Jurkat, Clone E6-1 (cell line): ENCODE measurements around the gene RTN4R.
"Not testable (repeated sequence)": the region's sequence is repeated elsewhere in the genome, so short reads cannot be mapped to it uniquely, and the experiment has no call there.

ENCODE experiments used
- DNase-seq: peaks from one replicate; pipeline ENCODE4 v3.0.0-alpha.2; 2011; ENCODE audit warnings: low read depth, low spot score
- H3K4me3 ChIP-seq: 2 replicates; pipeline ENCODE4 v1.5.1; 2011; ENCODE audit warnings: mild to moderate bottlenecking, low read length, control low read depth, moderate library complexity

The RTN4R gene

DNA sequence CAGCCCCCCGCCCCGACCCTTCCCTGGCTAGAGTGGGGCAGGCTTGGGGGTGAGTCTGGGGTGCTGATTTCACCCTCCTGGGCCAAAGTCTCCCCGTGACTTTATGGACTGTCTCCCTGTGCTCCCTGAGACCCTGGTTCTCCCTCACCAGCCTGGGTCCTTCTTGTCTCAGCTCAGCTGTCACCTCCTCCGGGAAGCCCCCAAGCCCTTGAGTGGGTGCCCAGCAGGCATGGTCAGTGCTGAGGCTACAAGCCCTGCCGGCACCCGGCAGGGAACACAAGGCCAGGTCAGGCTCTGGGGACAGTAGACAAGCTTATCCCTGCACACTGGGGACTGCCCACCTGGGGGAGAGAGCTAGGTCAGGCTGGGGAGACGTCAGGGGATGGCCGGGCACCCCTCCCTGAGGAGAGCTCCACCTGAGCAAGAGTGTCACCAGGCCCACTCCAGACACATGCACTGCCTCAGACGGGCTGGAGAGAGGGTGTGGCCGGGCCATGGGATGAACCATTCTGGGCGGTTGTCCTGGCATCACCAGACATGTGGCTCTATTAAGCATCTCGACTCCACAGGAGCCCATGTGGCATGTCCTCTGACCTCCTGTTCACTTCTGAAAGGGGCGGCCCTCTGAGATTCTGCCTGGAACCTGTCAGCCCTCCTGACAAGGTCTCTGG, 22.6 kb upstream of the RTN4R start:
- H3K4me3 ChIP-seq: no peak overlapping the region
- DNase-seq: no peak

DNA sequence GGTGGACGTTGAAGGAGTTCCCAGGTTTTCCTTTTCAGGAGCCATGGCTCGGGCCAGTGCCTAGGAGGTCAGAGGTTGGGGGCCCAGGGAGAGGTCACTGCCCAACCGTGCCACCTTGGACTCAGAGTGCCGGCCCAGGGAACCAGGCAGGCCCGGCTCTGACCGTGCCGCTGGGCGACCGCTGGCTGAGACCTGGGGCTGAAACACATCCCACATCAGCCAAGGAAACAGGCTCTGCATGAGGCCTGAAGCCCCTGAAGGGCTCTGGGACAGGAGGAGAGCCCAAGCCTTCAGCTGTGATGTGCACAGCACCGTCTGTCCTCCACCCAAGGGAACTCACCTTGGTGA, 21.9 kb upstream of the RTN4R start:
- no peak overlapping the region for H3K4me3 ChIP-seq
- DNase-seq: no peak

DNA sequence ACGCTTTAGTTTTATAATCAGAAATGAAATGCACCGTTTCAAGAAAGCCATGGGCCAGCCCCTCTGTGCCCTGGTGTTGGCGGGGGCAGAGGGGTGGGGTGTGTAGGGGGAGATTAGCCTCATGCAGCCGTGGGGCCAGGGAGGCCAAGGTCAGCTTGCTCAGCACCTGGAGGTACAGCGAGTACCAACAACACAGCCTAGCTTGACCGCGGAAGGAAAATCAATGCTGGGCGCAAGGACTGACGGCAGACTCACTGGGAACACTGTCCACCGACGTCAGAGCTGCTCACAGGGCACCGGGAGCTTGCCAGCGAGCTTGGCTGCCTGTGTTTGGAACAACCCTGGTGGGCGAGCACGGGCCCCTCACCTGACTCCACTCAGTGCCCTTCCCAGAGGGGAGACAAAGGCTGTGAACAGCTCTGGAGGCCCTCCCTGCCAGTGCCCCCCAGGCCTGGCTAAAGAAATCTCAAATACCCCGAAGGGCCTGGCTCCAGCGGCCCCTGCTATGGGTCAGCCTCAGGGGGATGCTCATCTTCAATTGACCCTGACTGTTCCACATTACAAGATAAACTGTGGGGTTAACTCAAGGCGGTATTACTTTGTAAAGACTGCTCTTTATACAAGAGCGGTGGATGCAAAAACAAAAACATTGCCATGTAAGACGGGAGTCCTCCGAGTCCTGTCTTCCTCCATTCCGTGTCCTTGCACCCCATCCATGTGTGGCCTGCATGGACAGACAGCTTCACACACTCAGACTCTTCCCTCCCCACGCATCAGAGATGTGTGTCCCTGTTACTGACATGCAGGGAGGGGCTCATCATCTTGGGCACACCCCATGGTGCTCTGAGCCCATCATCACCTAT, 21.3 kb upstream of the RTN4R start:
- H3K4me3 ChIP-seq, DNase-seq: not testable (repeated sequence)

DNA sequence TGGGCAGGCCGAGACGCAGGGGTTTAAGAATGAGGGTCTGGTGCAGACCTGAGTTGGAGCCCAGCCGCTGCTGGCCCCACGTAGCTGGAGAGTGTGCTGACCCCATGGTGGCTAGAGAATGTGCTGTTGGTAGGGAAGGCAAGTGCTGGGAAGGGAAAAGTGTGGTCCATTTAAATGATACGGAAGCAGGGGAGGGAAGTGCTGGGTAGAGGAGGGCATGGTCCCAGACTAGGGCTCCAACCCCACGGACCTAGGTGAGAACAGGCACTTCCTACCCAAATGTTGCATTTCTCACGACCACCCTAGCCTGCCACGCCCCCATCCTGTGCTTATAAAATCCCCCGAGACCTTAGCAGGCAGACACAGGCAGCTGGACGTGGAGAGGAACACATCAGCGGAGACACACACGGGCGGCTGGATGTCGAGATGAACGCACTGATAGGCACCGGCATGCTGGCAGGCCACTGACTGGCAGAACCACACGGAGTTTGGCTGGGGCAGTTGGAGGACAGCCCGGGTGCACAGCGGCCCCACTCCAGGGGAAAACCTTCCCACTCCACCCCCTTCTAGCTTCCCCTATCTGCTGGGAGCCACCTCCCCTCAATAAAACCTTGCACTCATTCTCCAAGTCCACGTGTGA, 18.8 kb upstream of the RTN4R start:
- not testable (repeated sequence) for H3K4me3 ChIP-seq, DNase-seq

DNA sequence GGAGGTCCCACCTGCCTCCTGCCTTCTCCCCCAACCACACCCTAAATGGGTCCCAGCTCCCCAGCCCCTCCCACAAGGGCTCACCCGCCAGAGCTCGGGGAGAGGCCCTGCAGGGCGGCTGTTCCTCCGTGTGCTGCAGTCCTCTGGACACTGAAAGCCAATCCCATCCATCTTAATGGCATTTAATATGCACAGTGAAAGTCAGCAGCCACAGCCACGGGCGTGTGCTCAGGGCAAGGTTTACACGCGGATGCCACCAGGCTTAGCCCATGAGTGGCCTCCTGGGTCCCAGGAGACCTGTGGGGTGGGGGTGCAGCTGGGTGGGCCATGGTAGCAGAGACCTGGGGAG, 18.2 kb upstream of the RTN4R start:
- not testable (repeated sequence) for DNase-seq

DNA sequence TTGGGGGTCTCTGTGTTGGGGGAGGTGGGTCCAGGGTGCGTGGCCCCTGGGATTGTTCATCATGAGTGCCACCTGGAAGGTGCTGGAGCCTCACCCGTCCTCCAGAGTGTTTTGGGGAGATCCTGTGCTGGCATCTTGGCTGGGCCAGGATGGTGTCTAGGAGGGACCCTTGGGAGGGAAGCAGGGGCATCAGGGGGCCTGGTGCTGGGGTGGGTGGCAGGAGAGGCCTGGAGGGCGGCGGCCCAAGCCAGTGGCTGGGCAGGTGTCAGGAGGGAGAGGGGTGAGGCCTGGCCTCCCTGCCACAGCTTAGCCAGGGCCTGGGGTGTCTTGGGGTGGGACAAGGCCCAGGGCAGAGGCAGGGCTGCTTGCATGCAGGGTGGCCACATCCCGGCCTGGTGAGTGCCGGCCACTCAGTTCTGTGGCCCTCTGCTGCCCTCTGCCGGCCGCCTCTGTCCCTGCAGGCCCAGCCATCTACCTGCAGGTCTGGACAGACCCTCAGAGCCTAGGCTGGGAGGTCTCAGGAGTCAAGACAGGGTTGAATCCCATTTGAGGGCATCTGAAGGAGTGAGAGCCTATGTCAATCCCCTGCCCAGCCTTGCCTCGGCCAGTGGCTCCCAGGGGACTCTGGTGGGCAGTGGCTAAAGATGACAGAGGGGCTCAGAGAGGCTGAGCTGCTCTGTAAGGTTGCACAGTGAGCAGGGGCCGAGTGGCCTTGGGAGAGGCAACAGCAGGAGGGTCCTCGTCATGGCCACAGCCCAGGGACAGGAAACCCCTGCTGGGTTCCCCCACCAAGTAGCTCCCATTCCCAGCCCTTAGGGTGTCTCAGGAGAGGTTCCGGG, 17.6 kb upstream of the RTN4R start:
- H3K4me3 ChIP-seq, DNase-seq: not testable (repeated sequence)

More for the DNA sequence above, 18.2 kb upstream of the RTN4R start:
- not testable (repeated sequence) for H3K4me3 ChIP-seq

DNA sequence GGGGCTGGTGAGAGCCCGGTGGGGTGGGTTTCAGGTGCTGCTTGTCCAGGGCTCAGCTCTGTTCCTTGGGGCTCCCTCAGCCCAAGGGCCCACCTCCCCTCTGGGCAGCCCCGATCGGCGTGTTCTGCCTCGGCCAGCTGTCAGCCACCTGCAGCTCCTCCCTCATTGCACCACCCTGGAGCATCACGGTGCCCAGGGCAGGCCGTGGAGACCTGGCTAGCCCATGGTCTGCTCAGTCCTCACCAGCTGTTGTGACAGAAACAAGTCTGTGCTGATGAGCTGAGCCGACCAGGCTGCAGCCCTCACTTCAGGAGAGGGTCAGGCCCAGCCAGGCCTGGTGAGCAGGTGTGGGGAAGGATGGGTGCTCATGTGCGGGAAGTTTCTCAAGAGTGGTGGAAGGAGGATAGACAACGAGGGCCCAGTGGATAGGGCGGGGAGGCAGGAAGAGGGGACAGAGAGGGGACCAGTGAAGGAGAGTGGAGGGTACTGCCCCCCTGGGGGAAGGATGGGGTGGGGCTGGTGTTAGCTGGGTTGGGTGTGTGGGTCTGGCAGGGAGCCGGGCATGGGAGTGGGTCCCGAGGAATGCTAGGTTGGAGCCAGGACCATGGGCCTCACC, 16.5 kb upstream of the RTN4R start:
- no peak overlapping the region for H3K4me3 ChIP-seq

DNA sequence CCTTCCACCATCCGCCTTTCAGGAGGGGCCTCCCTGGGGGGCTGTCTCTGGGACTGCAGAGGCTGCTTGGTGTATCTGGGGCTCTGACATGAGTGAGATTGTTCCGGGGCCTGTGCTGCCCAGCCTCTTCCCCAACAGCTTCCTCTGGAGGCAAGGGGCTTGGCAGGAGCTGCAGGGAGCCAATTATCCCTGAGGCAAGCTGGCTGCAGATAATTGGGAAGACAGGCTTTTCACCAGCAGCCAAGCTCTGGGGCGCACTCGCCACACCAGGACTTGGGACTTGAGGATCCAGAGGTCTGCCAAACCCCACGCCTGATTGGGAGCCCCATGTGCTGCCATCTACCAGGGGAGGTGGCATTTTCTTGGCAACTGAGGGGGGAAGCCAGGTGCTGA, 15.6 kb upstream of the RTN4R start:
- DNase-seq: no peak
- H3K4me3 ChIP-seq: no peak overlapping the region

More for the DNA sequence above, 16.5 kb upstream of the RTN4R start:
- no peak for DNase-seq

DNA sequence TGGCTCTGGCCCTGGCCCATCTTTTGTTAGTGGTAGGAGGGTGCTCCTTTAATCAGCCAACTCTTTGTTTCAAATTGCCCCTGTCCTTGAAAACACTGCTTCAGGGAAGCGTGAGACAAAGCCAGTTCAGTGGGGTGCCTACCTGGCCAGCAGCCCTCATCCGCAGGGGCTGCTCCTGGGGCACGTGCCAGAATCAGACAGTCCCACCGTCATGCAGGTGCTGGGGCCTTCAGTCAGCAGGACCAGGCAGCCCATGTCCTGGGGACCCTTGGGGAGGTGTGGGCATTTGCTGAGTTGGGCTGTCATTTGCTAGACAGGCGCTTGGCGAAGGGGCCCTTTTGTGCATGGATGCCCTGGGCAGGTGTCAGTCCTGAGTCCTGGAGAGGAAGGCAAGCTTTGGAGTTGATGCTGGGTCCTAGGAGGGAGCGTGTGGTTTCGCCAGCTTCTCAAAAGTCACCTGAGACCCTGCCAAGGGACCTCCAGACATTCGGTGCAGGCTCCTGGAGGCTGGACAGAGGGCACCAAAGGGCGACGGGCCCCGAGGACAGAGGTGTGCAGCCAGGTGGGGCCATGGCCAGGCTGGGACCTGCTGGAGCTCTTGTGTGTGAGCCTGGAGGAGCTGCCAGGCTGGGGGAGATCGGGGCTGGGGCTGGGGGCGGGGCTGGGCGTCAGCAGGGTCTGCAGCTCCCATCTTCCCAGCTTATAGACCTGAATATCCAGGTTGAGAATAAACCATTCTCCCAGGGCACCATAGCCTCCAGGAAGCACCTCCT, 15.0 kb upstream of the RTN4R start:
- no peak overlapping the region for H3K4me3 ChIP-seq
- DNase-seq: no peak

DNA sequence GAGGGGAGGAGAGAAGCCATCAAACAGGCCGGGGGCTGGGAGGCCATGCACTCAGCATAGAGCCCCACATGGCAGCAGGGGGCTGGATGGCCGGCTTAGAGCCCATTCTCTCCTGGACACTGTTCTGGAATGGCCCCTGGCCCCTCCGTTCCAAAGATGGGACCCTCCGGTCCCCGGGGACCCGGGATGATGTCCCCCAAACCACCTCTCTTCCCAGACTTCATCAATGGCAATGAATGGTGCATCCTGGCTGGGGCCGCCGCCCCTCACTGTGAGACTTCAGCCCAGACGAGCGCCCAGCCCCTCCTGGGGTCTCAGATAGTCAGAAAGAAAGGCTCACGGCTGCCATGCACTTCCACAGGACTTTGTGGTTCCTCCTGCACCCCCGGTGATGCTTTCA, 13.8 kb upstream of the RTN4R start:
- no peak overlapping the region for H3K4me3 ChIP-seq
- no peak for DNase-seq

DNA sequence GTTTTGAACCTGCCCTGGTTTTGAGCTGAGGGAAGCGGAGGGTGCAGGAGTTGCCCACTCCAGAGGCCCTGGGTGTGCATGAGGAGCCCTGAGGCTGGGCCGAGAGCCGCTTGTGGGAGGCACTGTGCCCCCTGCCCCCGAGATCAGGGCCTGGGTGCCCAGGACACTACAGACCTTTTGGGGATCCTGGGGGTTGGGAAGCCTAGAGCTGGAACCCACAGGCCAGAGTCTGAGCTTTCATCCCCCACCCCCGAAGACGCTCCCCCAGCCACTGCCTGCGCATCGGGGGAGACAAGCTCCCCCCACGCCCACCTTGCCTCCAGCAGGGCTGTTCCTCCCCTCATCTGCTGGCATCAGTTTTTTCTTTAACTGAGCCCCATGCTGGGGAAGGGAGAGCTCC, 13.4 kb upstream of the RTN4R start:
- not testable (repeated sequence) for DNase-seq, H3K4me3 ChIP-seq

DNA sequence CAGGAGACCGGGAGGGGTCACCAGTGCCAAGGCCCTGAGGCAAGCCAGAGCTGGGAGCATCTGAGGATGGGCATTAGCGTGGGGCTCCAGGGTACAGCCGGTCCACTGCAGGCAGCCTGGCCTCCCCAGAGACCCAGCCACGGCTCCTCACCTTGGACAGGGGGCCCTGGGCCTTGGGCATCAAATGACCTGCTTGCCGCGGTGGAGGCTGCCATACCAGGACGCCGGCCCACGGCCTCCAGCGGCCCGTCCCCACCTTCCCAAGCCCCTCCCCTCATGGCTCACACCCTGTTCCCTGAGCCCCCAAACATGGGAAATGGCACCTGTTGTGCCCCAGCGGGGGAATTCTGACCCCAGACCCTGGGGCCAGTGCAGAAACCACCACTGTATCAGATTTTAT, 12.7 kb upstream of the RTN4R start:
- DNase-seq: no peak
- H3K4me3 ChIP-seq: no peak overlapping the region

DNA sequence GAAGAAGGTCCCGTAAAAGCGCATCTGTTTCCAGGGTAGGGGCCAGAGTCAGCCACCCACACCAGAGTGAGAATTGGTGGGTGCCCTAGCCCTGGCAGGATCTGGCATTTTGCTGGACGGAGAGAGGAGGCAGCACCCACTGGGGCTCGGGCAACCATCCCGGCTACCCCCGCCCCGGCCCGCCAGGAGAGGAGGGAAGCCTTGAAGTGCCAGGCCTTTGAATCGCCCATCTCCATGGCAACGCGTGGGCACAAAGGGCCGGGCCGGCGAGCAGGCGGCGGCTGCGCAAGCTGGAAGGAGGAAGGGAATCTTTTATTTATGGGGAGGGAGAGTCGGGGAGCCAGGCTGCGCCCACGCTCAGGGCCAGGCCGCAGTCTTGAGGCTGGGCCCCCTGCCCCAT, 12.0 kb upstream of the RTN4R start:
- not testable (repeated sequence) for DNase-seq, H3K4me3 ChIP-seq

DNA sequence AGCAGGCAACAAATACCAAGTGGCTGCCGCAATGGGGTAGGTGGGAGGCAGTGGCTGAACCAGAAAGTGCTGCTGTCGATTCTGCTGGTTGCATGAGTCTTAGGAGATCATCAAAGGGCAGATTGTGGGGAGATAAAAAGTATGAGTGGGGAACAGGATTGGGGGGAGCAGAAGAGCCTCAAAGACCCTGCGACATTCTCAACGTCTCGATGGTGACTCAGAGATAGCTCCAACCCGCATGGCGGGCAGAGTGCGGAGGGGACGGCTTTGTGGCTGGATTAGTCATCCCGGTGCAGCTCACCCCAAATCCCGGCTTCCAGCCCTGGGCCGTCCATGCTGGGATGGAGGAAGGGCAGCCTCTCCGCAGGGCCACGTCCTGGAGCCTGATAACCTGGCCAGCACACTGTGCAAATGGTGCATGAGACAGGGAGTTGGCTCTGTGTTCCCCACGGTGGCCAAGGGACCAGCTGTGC, 11.6 kb upstream of the RTN4R start:
- no peak overlapping the region for H3K4me3 ChIP-seq
- no peak for DNase-seq

DNA sequence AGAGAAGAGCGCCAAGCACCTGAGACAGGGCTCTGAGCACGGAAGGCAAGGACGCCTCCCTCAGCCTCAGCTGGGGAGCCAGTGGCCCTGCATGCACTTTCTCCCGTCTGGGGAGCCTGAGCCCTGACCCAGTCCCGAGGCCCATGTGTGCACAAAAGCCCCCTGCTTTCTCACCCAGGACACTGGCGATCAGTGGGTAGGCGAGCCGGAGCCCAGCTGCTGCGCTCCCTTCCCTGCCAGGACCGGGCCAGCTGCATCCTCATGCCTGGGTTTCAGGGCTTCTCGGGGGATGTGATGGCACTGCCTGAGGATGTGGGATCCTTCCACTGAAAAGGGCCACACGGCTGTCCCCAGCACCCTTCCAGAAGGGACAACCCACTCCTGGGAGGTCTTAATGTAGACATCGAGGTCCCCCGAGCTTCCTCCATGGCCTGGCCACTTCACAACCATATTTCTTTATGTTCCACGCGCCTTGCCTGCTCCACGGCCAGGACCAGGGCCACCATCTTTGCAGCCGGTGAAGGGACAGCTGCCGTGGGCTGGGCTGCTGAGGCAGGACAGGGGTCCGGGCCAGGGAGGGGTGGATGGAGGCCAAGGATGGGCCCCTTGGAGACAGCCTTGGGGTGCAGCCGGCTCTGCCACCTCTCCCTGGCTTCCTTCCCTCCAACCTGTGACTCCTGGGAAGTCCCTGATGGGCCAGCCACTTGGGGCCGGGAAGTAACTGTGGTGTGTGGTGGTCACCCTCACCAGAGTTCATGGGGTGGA, 10.8 kb upstream of the RTN4R start:
- H3K4me3 ChIP-seq, DNase-seq: not testable (repeated sequence)

DNA sequence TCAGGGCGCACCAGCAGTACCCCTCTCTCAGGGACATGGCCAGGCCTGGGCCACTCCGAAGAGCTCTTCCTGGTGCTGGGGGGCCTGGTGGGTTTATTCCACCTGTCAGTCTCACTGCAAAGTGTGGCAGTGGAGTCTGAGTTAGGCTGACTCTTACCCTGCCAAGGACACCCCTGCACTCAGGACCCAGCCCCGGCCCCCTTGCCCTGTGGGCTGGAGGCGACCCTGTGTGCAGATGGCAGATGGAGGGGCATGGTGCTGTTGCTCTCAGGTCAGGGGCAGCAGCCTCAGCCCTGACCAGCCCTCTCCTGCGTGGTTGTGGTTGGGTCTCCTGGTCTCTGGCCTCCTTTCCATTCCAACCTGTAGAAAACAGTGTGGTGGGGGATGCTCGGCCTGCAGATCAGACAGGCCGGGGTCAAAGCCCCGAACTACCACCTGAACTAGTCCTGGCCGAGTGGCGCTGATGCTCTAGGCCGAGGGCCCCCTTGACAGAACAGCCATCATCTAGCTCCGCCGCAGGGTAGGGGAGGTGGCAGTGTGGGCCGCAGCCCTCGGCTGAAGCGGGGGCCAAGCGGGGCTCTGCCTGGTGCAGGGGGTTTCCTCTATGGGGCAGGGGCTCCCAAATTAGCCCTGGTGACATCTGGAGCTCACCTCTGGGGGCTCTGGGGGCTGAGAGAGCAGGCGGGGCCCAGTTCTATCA, 10.0 kb upstream of the RTN4R start:
- DNase-seq, H3K4me3 ChIP-seq: not testable (repeated sequence)

DNA sequence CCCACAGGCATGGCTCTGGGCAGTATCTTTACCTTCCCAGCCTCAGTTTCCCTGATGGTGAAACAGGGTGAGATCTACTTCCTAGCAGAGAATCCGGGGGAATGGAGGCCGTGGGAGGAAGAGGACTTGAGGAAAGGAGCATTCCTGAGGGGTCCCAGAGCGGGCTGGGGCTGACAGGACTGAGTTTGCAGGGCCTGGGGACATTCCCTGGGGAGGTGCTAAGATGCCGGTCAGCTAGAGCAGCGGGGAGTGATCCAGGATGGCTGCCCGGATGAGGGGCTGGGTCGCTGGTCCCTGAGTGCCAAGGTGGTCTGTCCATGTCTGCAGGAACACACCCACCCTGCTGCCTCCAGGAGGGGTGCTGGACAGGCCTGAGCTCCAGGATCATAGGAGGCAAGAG, 8.3 kb upstream of the RTN4R start:
- DNase-seq: no peak
- no peak overlapping the region for H3K4me3 ChIP-seq
